HUES6 (cell line): ENCODE measurements around the gene LMO3.

Experiments
- H3K27ac ChIP-seq: 2 replicates; pipeline ENCODE4 v1.7.0; 2013; ENCODE audit warnings: low read depth, mild to moderate bottlenecking, low read length, inconsistent platforms
- H3K27me3 ChIP-seq: 2 replicates; pipeline ENCODE4 v1.6.1; 2013; ENCODE audit warnings: low read length; ENCODE audit not compliant: control insufficient read depth, insufficient read depth
- H3K36me3 ChIP-seq: 2 replicates; pipeline ENCODE4 v1.6.1; 2013; ENCODE audit warnings: low read length; ENCODE audit not compliant: control insufficient read depth, insufficient read depth
- H3K4me1 ChIP-seq: 2 replicates; pipeline ENCODE4 v1.6.1; 2013; ENCODE audit warnings: low read length; ENCODE audit not compliant: control insufficient read depth, insufficient read depth
- H3K4me3 ChIP-seq: 2 replicates; pipeline ENCODE4 v1.5.1; 2013; ENCODE audit warnings: low read depth, low read length
- H3K9ac ChIP-seq: one replicate; pipeline ENCODE4 v1.6.1; 2013; ENCODE audit warnings: mild to moderate bottlenecking, low read length
- H3K9me3 ChIP-seq: 2 replicates; pipeline ENCODE4 v1.6.1; 2013; ENCODE audit warnings: low read depth, low read length; ENCODE audit not compliant: control insufficient read depth, insufficient read depth

The LMO3 gene

GRCh38 chr12:16600525-16600924 lies 5.4 kb downstream of the LMO3 start:
- no peak overlapping the region for H3K27ac ChIP-seq
- peaks cover 18% of the 10 kb centered on the region for H3K4me1 ChIP-seq
- H3K9ac ChIP-seq, result no peak overlapping the region
- H3K9me3 ChIP-seq, result no peaks in the 10 kb centered on the region
- no peak overlapping the region for H3K4me3 ChIP-seq
- H3K27me3 ChIP-seq, result peaks cover 26% of the 10 kb centered on the region
- no peaks in the 10 kb centered on the region for H3K36me3 ChIP-seq

- Histone ChIP-seq H3K36me3 (no peaks in the 10 kb centered on the region), H3K27ac (no peak overlapping the region), H3K27me3 (peaks cover 12% of the 10 kb centered on the region), H3K9me3 (no peaks in the 10 kb centered on the region), H3K9ac (no peak overlapping the region), H3K4me3 (no peak overlapping the region), H3K4me1 (peaks cover 8% of the 10 kb centered on the region)
These were observed 6.9 kb downstream of the LMO3 start for GRCh38 chr12:16599081-16599480.

- Histone ChIP-seq H3K27ac (no peak overlapping the region), H3K9ac (no peak overlapping the region), H3K9me3 (no peaks in the 10 kb centered on the region), H3K4me3 (no peak overlapping the region), H3K4me1 (peaks cover 4% of the 10 kb centered on the region; the same call in 1 of the 2 replicates), H3K36me3 (no peaks in the 10 kb centered on the region), H3K27me3 (no peaks in the 10 kb centered on the region)
These were observed 11.2 kb downstream of the LMO3 start for GRCh38 chr12:16594797-16595196.

DNA sequence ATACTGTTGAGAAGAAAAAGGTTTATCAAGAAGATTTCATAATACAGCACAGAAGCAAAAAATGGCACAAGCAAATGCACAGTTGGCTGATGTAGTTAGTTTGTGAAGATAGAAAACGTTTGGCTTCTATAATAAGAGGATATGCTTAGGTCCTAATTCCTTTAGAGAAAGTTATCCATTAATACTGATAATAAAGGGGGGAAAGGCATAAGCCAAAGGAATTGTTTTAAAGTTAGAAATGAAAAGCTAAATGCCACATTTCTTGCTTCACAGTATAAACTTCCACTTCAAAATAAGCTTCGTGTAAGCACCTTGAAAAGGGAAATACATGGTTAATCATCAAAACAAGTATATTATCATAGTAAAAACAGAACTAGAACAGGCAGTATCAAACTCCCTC lies 12.4 kb downstream of the LMO3 start:
- Histone ChIP-seq H3K4me3 (no peak overlapping the region), H3K27ac (no peak overlapping the region), H3K9ac (no peak overlapping the region), H3K4me1 (peaks cover 4% of the 10 kb centered on the region; the same call in 1 of the 2 replicates), H3K36me3 (no peaks in the 10 kb centered on the region), H3K9me3 (no peaks in the 10 kb centered on the region), H3K27me3 (no peaks in the 10 kb centered on the region)

- H3K36me3 ChIP-seq, result no peaks in the 10 kb centered on the region
- H3K27me3 ChIP-seq, result no peaks in the 10 kb centered on the region
- no peak overlapping the region for H3K4me3 ChIP-seq
- no peaks in the 10 kb centered on the region for H3K4me1 ChIP-seq
- no peak overlapping the region for H3K9ac ChIP-seq
- no peaks in the 10 kb centered on the region for H3K9me3 ChIP-seq
- no peak overlapping the region for H3K27ac ChIP-seq
These were observed 15.3 kb downstream of the LMO3 start for GRCh38 chr12:16590645-16591044.

- Histone ChIP-seq H3K9ac (no peak overlapping the region), H3K36me3 (no peaks in the 10 kb centered on the region), H3K9me3 (no peaks in the 10 kb centered on the region), H3K4me1 (no peaks in the 10 kb centered on the region), H3K4me3 (no peak overlapping the region), H3K27me3 (no peaks in the 10 kb centered on the region), H3K27ac (no peak overlapping the region)
These were observed 17.1 kb downstream of the LMO3 start for GRCh38 chr12:16588812-16589211.

- Histone ChIP-seq H3K4me3 (no peak overlapping the region), H3K27ac (no peak overlapping the region), H3K27me3 (no peaks in the 10 kb centered on the region), H3K4me1 (no peaks in the 10 kb centered on the region), H3K9ac (no peak overlapping the region), H3K36me3 (no peaks in the 10 kb centered on the region), H3K9me3 (no peaks in the 10 kb centered on the region)
These were observed 18.4 kb downstream of the LMO3 start for GRCh38 chr12:16587514-16587913.

GRCh38 chr12:16587110-16587453 lies 18.9 kb downstream of the LMO3 start:
- no peaks in the 10 kb centered on the region for H3K9me3 ChIP-seq
- no peaks in the 10 kb centered on the region for H3K27me3 ChIP-seq
- H3K4me1 ChIP-seq, result no peaks in the 10 kb centered on the region
- no peak overlapping the region for H3K27ac ChIP-seq
- no peak overlapping the region for H3K4me3 ChIP-seq
- no peaks in the 10 kb centered on the region for H3K36me3 ChIP-seq
- no peak overlapping the region for H3K9ac ChIP-seq

- no peak overlapping the region for H3K9ac ChIP-seq
- H3K4me1 ChIP-seq, result no peaks in the 10 kb centered on the region
- H3K27me3 ChIP-seq, result no peaks in the 10 kb centered on the region
- H3K9me3 ChIP-seq, result no peaks in the 10 kb centered on the region
- H3K36me3 ChIP-seq, result no peaks in the 10 kb centered on the region
- no peak overlapping the region for H3K4me3 ChIP-seq
- H3K27ac ChIP-seq, result no peak overlapping the region
These were observed 19.4 kb downstream of the LMO3 start for GRCh38 chr12:16586350-16587109.

GRCh38 chr12:16585781-16586180 lies 20.2 kb downstream of the LMO3 start:
- no peaks in the 10 kb centered on the region for H3K36me3 ChIP-seq
- H3K27ac ChIP-seq, result no peak overlapping the region
- no peaks in the 10 kb centered on the region for H3K27me3 ChIP-seq
- no peaks in the 10 kb centered on the region for H3K4me1 ChIP-seq
- H3K4me3 ChIP-seq, result no peak overlapping the region
- H3K9ac ChIP-seq, result no peak overlapping the region
- no peaks in the 10 kb centered on the region for H3K9me3 ChIP-seq

GRCh38 chr12:16583969-16584745 lies 21.8 kb downstream of the LMO3 start:
- Histone ChIP-seq H3K9me3 (no peaks in the 10 kb centered on the region), H3K4me3 (no peak overlapping the region), H3K9ac (no peak overlapping the region), H3K27ac (no peak overlapping the region), H3K27me3 (no peaks in the 10 kb centered on the region), H3K4me1 (no peaks in the 10 kb centered on the region), H3K36me3 (no peaks in the 10 kb centered on the region)
